GM18909 (cell line): ENCODE measurements around the gene SMOC2.
"Not testable (repeated sequence)": the region's sequence is repeated elsewhere in the genome, so short reads cannot be mapped to it uniquely, and the experiment has no call there.

Experiments used
- ATAC-seq: cut with Tn5 transposase; IDR thresholded peaks from one replicate; pipeline ENCODE4 v1.9.1; 2021; ENCODE audit warnings: mild to moderate bottlenecking; ENCODE audit not compliant: unreplicated experiment, poor library complexity

SMOC2 gene

DNA sequence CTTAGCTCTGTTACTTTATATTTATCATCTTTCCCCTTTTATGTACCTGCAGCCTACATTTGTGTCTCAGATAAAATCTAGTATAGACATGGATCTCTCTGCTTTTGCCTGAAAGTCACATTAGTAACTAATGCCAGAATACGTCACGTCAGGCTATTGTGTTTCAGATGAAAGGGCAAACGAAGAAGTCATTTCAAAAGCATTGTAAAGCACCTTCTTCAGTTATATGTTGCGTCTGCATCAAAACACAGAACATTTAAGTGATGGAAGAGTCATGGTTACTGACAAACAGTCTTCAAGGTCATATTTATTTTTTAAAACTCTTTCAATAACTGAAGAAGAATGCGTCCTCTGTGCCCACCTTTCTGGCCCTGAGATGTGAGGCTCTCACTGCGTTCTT is 119.1 kb downstream of the SMOC2 start:
- ATAC-seq, result no peak

DNA sequence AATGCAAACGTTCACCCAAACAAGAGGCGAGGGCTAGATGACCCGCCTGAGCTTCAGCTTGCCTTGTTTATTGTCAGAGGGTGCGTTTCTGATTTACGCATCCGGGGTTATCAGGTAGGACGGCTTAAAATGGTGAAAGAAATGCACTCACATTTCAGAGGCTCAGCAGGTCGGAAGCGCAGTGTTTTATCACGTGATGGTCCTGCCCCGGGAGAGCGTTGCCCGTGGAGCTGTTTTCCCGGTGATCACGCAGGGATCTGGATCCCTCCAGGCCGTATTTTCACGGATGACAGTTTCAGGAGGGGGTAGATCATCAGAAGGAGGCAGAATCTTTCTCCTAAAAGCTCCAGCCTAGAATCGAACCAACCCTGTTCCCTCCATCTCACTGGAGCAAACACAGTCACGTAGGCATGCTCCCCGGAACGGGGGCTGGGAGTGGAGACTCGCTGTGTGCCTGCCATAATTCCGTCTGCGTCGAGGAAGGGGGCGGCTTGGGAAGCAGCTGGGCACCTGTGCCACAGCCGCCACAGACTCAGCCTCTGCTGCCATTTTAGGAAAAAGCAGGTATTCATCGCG is 121.7 kb downstream of the SMOC2 start:
- no peak for ATAC-seq

DNA sequence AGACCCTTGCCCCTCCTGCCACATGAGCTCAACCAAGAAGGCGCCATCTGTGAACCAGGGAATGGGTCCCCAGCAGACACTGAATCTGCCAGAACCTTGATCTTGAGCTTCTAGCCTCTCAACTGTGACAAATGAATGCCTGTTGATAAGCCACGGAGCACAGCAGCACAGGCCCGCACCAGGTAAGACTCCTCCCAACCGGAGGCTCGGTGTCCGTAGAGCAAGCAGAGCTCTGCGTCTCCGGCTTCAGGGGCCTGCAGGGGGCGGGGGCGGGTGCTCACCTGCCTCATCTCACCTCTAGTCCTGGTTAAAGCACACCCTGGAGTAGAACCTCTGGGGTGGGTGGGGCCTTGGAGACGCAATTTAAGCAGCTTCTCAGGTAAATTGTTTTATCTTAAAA is 122.7 kb downstream of the SMOC2 start:
- no peak for ATAC-seq

DNA sequence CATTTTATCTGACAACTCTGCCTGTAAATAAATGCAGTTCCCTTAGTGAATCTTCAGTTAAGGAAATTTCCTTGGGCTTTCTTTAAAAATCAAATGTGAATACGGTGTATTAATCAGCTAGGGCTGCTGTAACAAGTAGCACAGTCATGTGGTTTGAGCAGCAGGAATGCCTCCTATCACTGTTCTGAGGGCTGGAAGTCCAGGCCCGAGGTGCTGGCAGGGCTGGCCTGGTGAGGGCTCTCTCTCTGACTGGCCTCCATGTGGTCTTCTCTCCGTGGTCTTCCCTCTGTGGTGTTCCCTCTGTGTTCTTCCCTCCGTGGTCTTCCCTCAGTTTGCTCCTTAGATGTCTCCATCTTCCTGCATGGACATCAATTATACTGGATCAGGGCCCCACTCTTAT is 124.1 kb downstream of the SMOC2 start:
- ATAC-seq, result no peak

DNA sequence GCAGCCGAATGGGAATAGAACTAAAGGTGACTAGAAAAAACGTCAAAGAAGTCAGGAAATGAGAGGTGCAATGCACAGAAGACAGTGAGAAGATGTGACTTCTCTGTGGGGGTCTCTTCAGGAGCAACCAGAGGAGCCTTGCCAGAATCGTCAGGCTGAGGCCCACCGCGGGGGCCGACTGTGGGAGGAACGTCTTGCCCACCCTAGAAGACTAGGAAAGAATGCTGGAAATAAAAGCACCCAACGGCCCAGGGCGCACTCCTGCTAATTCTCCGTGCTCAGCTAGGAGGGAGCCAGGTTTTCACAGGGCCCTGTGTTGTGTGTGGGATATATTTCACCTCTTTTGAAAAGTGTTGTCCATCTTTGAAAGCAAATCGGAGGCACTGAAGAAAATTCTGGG is 129.2 kb downstream of the SMOC2 start:
- ATAC-seq, result no peak

DNA sequence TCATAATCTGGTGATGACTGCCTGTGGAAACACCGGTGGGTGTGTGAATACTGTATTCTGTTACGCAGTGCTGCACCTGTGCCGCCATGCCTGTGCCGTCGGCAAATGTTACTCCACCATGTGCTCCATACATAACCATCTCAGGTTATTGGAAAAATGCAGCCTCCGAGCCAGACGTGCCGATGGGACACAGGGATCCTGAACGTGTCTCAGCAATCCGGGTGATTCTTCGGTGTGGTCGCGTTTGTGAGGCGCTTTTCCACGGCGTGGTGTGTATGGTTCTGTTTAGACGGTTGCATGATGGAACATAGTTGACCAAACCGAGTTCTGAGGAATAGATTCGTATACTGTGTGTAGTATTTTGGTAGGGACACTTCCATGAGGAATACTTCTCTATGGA is 130.3 kb downstream of the SMOC2 start:
- ATAC-seq, result no peak

DNA sequence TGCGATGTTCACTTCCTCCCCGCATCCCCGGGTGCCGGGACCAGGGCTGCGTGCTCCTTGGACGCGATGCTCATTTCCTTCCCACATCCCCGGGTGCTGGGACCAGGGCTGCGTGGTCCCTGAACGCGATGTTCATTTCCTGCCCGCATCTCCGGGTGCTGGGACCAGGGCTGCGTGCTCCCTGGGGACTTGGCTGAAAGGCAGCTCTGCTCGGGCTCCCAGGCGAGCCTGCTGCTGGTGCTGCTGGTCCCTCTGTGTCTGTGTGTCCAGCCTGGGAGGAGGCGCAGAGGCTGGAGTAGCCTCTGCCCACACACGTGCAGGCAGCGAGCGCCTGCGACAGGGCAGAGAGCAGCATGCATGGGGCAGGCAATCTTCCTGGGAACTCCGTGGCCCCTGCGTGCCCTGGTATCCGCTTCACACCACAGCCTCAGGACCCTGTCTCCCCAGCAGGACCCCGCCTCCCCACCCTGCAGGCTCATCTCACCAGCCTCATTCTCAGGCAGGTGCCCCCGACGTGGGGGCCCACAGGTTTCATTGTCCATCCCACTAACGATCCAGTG is 132.4 kb downstream of the SMOC2 start:
- ATAC-seq, result not testable (repeated sequence)

DNA sequence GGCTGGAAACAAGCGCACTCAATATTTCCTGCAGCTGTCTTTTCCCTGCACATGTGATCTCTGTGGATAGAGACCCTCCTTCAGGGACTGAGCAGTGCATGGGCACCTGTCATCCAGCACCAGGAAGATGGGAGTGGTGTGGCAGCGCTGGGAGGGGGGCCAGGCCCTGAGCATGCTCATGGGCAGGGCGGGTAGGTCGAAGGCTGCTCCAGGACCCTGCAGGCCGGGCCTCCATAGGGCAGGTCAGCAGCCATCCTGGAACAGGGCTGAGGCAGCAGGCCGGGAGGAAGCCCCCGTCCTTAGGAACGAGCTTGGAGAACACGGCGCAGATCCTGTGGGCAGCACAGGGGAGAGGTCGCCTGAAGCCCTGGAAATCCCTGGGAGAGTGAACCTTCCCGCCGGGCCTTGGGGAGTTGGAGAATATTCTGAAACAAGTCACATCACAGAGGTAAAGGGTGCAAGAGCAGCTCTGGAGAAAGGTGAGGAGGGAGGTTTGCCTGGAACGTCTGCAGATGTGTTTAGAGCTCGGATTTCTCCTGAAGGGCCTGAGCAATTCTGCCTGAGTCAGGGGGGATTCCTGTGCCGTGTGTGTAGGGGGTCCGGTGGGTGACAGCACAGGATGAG is 133.2 kb downstream of the SMOC2 start:
- ATAC-seq, result no peak

DNA sequence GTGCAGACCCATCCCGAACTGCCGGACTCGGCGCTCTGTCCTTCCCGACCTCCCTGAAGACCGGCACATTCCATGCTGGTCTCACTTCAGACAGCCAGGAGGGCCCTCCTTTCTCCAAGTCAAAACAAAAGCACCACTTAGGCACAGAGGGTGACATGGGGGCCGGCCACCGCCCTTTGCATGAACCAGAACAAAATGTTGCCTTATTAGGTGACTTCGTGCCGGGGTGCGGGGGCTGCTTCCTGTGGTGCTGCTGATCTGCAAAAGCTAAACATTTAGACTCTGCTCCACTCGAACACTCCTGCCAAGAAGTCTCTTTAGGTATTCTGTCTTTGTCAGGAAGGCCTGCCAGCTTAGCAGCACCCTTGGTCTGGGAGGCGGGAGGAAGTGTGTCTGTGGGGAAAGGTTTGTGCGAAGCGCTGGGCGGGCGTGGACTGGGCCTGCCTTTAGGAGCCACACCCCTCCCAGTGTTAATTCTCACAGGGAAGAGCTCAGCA is 133.8 kb downstream of the SMOC2 start:
- no peak for ATAC-seq

DNA sequence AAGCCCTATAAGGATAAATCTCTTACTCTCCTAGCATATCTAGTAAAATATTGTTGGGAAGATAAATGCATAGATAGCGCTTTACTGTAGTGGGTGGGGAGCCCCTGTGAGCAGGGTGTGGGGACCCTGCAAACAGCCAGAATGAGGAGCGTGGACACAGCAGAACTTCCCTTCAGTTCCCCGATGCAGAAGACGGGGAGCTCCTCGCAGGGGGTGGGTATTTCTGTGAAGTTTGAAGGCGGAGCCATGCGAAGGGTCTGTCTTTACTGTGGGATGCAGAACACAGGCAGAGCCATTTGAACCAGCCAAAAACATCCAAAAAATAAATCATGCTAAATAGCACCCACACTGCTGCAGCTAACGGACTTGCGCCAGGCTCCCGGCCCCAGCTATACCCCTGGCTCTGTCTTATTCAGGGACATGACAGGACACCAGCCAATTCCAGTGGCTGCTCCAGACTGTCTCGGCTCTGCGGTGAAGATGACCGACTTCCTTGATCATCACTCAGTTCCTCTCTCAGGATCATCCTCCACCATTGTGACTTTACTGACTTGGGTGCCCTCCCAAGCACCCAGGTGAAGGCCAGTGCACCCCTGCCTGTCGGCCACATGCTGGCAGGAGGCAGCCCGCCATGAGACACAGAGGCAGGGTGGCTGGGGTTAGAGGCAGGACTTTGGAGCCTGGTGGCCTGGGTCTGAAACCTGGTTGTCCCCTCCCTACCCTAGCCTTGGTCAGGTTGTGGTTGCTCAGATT is 134.5 kb downstream of the SMOC2 start:
- ATAC-seq, result no peak

DNA sequence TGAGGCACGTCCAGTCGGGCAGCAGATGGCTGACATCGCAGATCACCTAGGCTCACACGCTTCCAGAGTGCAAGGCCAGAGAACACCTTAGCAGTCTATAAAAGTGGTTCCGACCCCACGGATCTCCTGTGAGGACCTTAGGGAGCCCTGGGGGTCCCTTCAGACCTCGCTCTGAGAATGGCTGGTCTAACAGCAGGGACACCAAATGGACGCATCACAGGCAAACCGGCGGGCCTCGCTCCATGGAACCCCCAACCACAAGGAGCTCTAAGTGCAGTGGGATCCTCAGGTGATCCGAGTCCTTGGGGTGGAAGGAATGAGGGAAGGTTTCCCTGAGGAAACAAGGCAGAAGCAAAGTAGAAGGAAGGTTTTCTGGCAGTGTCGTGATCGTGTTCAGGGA is 135.4 kb downstream of the SMOC2 start:
- no peak for ATAC-seq

DNA sequence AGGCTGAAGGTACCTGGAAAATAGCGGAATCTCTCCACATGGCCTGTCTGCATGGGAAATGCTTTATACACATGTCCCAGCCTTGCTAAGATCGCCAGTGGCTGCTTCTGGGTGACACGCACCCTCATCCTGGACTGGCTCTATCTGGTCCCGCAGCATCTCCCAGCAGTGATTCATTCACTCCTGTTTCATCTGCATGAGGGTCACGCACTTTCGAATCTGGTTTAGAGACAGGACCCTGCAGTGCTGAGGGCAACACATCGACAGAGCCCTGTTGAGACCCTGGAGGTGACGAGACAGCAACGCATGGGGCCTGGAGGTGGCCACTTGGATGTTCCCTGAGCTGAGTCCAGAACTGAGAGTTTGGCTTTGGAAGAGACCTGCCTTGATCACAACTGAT is 136.5 kb downstream of the SMOC2 start:
- no peak for ATAC-seq

DNA sequence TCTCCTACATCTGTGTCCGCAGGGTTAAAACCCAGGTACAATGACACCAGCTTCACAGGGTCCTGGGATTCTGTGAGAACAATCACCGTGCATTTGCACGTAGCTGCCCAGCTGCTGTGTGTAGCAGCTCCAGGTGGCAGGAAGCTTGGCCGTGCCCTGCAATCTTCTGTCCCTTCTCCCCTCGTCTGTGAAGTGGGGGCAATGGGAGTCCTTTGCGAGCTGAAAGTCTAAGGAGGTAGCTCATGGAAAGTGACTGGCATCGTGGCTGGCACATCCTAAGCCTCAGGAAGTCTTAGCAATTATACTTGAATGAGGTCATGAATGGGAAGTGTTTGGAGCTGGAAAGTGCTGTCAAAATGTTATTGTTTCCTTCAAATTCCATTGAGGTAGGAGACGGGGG is 137.1 kb downstream of the SMOC2 start:
- no peak for ATAC-seq

DNA sequence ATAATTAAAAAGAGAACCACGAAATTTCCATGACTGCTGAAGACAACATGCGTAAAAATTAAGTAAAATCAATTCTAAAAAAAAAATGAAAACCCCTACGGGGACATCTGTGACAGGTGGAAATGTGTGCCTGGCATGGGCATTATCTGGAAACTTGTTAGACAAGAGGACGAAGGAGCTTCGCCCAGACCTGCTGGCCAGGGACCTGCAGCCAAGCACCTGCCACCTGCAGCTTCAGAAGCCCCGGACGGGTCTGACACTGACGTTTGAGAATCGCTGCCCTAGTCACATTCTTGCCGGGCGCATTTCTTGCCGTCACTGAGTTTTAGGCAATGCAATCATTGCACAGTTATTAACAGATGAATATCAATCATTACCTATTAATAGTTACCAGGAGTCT is 140.3 kb downstream of the SMOC2 start:
- ATAC-seq, result no peak

DNA sequence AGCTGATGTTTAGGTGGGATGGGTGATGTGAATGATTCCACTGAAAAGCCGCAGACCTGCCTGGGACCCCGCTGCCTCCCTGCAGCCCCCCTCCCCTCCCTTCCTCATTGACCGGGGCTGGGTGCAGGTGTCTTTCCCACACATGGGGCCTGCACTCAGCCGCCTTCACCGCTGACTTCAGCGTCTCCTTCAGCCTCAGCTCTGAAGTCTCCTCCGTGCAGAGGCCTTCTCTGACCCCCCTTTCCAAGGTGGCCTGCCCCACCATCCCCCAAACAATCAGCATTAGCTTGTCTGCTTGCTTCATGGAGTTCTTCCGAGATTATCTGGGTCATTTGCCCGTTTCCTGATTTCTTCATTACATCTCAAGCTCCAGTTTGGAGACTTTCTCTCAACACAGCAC is 140.7 kb downstream of the SMOC2 start:
- no peak for ATAC-seq

DNA sequence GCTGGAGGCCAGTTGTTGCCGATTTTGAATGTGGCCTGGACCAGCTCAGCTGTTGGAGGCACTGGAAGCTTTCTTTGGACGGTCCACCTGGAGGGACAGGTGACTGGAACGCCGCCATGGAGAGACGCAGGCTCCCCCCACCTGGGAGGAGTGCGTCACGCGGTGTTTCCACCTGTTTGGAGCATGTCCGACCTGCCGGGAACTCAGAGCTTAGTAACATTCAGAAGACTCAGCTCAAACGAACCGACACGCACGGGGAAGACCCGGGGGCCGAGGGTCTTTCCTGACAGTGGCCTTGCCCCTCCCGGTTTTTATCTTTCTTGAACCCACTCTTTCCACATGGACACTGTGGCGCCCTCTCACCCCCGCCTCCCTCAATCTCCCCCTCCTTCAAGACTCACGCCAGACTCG is 141.6 kb downstream of the SMOC2 start:
- no peak for ATAC-seq

DNA sequence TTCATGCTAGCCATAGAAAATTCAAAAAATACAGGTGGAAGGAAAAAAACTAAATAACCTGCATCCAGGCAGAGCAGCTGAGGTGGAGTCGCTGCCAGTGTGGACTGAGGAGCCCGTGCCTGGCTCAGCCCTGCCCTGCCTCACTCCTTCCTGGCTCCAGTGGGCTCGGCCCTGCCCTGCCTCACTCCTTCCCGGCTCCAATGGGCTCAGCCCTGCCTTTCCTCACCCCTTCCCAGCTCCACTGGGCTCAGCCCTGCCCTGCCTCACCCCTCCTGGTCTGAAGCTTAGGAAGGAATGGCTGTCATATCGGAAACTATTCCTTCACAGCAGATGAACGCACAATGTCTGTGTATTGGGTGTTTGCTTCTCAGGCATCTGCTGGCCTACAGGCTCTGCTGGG is 142.1 kb downstream of the SMOC2 start:
- ATAC-seq, result no peak

DNA sequence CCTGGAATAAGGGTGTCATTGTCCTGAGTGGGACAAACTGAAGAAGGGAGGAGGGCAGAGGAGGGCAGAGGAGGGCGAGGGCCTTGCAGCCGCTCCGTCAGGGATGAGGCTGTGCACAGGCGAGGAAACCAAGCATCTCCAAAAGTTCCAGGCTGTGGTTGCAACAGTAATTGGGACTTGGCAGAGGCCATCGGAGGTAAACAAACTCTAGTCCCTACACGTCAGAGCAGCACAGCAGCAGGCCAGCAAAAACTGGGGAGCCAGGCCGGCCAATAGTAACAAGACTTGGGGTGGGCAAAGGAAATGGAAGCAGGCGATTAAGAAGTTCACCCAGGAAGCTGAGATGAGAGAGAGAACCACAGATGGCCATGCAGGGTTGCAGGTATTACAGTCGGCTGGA is 142.8 kb downstream of the SMOC2 start:
- ATAC-seq, result no peak

DNA sequence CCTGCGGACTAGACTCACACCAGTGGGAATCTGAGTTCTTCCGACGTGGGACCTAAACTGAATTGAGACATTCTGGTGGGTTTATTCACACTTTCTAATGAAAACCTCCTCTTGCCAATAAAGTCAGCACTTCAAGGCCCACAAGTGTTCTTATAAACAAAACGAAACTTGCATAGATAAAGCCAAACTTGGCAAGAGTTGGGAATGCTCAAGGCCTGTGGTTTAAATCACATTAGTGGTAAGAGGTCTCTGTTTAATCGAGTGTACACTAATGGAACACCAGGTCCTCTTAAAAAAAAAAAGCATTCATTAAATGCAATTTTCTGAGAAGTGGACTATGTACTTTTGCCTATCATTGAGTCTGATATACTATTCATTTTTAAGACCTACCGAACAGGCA is 143.3 kb downstream of the SMOC2 start:
- no peak for ATAC-seq

DNA sequence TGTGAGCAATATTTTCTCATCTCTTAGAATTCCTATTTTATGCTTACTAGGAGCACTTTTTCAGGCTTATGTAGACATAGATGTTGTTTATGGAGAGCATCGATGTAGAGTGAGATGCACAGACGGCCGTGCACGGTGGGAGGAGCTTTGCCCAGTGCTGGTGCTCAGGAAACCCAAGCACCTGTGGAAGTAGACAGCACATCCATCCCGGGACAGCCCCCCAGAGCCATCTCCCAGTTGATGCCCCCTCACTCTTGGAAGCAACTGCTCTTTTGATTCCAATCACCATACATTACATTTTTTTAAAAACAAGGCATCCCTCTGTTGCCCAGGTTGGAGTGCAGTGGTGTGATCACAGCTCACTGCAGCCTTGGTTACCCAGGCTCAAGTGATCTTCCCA is 143.7 kb downstream of the SMOC2 start:
- ATAC-seq, result no peak

DNA sequence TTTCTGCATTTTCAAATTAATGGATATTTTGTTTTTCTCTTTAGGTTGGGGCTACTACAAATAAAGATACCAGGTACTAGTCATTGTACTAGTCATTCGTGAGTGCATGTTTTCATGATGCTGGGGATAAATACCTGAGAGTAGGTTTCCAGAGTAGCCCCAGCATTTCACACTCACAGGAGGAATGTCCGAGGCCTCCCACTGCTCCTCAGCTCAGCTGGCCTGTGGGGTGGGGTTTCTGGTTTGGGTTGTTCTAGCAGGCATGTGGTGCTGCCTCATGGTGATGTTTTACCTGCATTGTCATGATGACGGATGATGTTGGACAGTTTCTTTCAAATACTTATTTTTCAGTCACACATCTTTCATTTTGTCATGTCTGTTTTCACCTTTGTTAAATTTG is 144.5 kb downstream of the SMOC2 start:
- ATAC-seq, result no peak
